H9 (cell line): ENCODE data around the gene SH3PXD2B. TPM values are rescaled to one million over a fixed set of nuclear protein-coding genes. Genes with fewer than 3 reads are reported as not detected.
A peak's percentile ranks its signal among the peaks of the same experiment; 100 is the strongest.

Experiments used
- DNase-seq: peaks from one replicate; pipeline ENCODE4 v3.0.0-alpha.2; 2017
- H2AFZ ChIP-seq: one replicate; pipeline ENCODE4 v1.6.1; 2013; ENCODE audit warnings: mild to moderate bottlenecking, low read length, control low read depth, moderate library complexity
- H2AK5ac ChIP-seq: 2 replicates; pipeline ENCODE4 v1.6.1; 2013; ENCODE audit warnings: low read length, control low read depth, mixed read lengths; ENCODE audit not compliant: insufficient read length
- H2BK120ac ChIP-seq: one replicate; pipeline ENCODE4 v1.6.1; 2013; ENCODE audit warnings: low read depth, mild to moderate bottlenecking, low read length, control low read depth, inconsistent platforms; ENCODE audit not compliant: poor library complexity, severe bottlenecking
- H2BK12ac ChIP-seq: 2 replicates; pipeline ENCODE4 v1.6.1; 2013; ENCODE audit warnings: low read length, control low read depth, mixed read lengths, low read depth; ENCODE audit not compliant: insufficient read length
- H2BK15ac ChIP-seq: 2 replicates; pipeline ENCODE4 v1.6.1; 2013; ENCODE audit warnings: low read depth, low read length, control low read depth
- H2BK20ac ChIP-seq: one replicate; pipeline ENCODE4 v1.6.1; 2013; ENCODE audit warnings: low read depth, mild to moderate bottlenecking, low read length, control low read depth, inconsistent platforms; ENCODE audit not compliant: poor library complexity, severe bottlenecking
- H2BK5ac ChIP-seq: 2 replicates; pipeline ENCODE4 v1.6.1; 2013; ENCODE audit warnings: low read length, control low read depth, mixed read lengths; ENCODE audit not compliant: insufficient read length
- H3K14ac ChIP-seq: 2 replicates; pipeline ENCODE4 v1.6.1; 2013; ENCODE audit warnings: low read length, control low read depth; ENCODE audit not compliant: insufficient read depth
- H3K18ac ChIP-seq: 2 replicates; pipeline ENCODE4 v1.6.1; 2013; ENCODE audit warnings: low read depth, mild to moderate bottlenecking, mixed read lengths, low read length, control low read depth; ENCODE audit not compliant: insufficient read length
- H3K23ac ChIP-seq: 2 replicates; pipeline ENCODE4 v1.6.1; 2013; ENCODE audit warnings: low read length, control low read depth, mixed read lengths, low read depth; ENCODE audit not compliant: insufficient read length
- H3K23me2 ChIP-seq: 2 replicates; pipeline ENCODE4 v1.6.1; 2013; ENCODE audit warnings: low read depth, mild to moderate bottlenecking, mixed read lengths, low read length, control low read depth; ENCODE audit not compliant: insufficient read length, poor library complexity, severe bottlenecking
- H3K27ac ChIP-seq: 2 replicates; pipeline ENCODE4 v1.5.1; 2013; ENCODE audit warnings: low read length, control low read depth, mixed read lengths, low read depth; ENCODE audit not compliant: insufficient read length
- H3K27me3 ChIP-seq: 2 replicates; pipeline ENCODE4 v1.6.1; 2013; ENCODE audit warnings: low read length, control low read depth, inconsistent platforms; ENCODE audit not compliant: insufficient read depth
- H3K4ac ChIP-seq: 2 replicates; pipeline ENCODE4 v1.6.1; 2013; ENCODE audit warnings: low read depth, mild to moderate bottlenecking, control low read depth, inconsistent platforms, low read length, moderate library complexity
- H3K4me1 ChIP-seq: 2 replicates; pipeline ENCODE4 v1.6.1; 2013; ENCODE audit warnings: low read length, control low read depth, inconsistent platforms; ENCODE audit not compliant: insufficient read depth
- H3K4me2 ChIP-seq: 2 replicates; pipeline ENCODE4 v1.6.1; 2013; ENCODE audit warnings: low read length, control low read depth, mixed read lengths; ENCODE audit not compliant: insufficient read length, insufficient read depth
- H3K56ac ChIP-seq: 2 replicates; pipeline ENCODE4 v1.6.1; 2013; ENCODE audit warnings: low read depth, mild to moderate bottlenecking, mixed read lengths, low read length, control low read depth; ENCODE audit not compliant: insufficient read length
- H3K79me1 ChIP-seq: 2 replicates; pipeline ENCODE4 v1.6.1; 2013; ENCODE audit warnings: low read depth, mild to moderate bottlenecking, moderate library complexity, low read length, control low read depth, inconsistent platforms; ENCODE audit not compliant: insufficient read depth, poor library complexity, severe bottlenecking
- H3K79me2 ChIP-seq: 2 replicates; pipeline ENCODE4 v1.6.1; 2013; ENCODE audit warnings: low read length, control low read depth, inconsistent platforms; ENCODE audit not compliant: insufficient read depth
- H3K9ac ChIP-seq: 2 replicates; pipeline ENCODE4 v1.6.1; 2013; ENCODE audit warnings: low read length, control low read depth, mixed read lengths; ENCODE audit not compliant: insufficient read length; ENCODE audit errors: extremely low read depth
- H3K9me3 ChIP-seq: one replicate; pipeline ENCODE4 v1.6.1; 2013; ENCODE audit warnings: low read depth, low read length, inconsistent platforms; ENCODE audit not compliant: control insufficient read depth
- H3T11ph ChIP-seq: one replicate; pipeline ENCODE4 v1.6.1; 2013; ENCODE audit warnings: mild to moderate bottlenecking, low read length, control low read depth, inconsistent platforms
- H4K20me1 ChIP-seq: one replicate; pipeline ENCODE4 v1.6.1; 2013; ENCODE audit not compliant: control insufficient read depth, insufficient read length, insufficient read depth
- H4K5ac ChIP-seq: 2 replicates; pipeline ENCODE4 v1.6.1; 2013; ENCODE audit warnings: low read depth, mild to moderate bottlenecking, mixed read lengths, low read length, control low read depth; ENCODE audit not compliant: insufficient read length
- H4K8ac ChIP-seq: replicated peaks from 2 replicates; pipeline ENCODE4 v1.6.1; 2013; ENCODE audit warnings: low read length, control low read depth, mixed read lengths, low read depth; ENCODE audit not compliant: insufficient read length
- H4K91ac ChIP-seq: 2 replicates; pipeline ENCODE4 v1.6.1; 2013; ENCODE audit warnings: low read depth, mild to moderate bottlenecking, moderate library complexity, mixed read lengths, low read length, control low read depth; ENCODE audit not compliant: insufficient read length
- H3K27ac Mint-ChIP-seq, 3 experiments: 2 replicates in 2 of 3; 3 replicates in 1 of 3; pipeline ENCODE4 v1.8.0; 2020 to 2021; ENCODE audit warnings: mixed read lengths in 3 of 3, mild to moderate bottlenecking in 1 of 3, moderate library complexity in 1 of 3
- H3K27me3 Mint-ChIP-seq: 2 replicates; pipeline ENCODE4 v1.8.0; 2021; ENCODE audit warnings: low read depth, mild to moderate bottlenecking, moderate library complexity, mixed read lengths
- H3K36me3 Mint-ChIP-seq, 3 experiments: 2 replicates in 2 of 3; 3 replicates in 1 of 3; pipeline ENCODE4 v1.8.0; 2020 to 2021; ENCODE audit warnings: low read depth in 3 of 3, mixed read lengths in 3 of 3; ENCODE audit not compliant: insufficient read depth in 1 of 3
- H3K4me1 Mint-ChIP-seq, 2 experiments: 2 replicates each; pipeline ENCODE4 v1.8.0; 2020; ENCODE audit warnings: mixed read lengths in 2 of 2
- H3K4me3 Mint-ChIP-seq, 2 experiments: 2 replicates in 1 of 2; 3 replicates in 1 of 2; pipeline ENCODE4 v1.8.0; 2020 to 2021; ENCODE audit warnings: mild to moderate bottlenecking in 2 of 2, mixed read lengths in 2 of 2, moderate library complexity in 1 of 2
- H3K9me3 Mint-ChIP-seq, 2 experiments: 2 replicates in 1 of 2; 3 replicates in 1 of 2; pipeline ENCODE4 v1.8.0; 2020; ENCODE audit warnings: mild to moderate bottlenecking in 2 of 2, mixed read lengths in 2 of 2, moderate library complexity in 1 of 2
- CTCF ChIP-seq: fragments of 200-600 bp; sonication (generic); conservative IDR thresholded peaks from 3 replicates; pipeline ENCODE4 v1.8.0; 2021; ENCODE audit warnings: antibody characterized with exemption, mild to moderate bottlenecking
- WGBS: extraction: QIAGEN DNeasy Blood & Tissue Kit; methylation state at CpG from one replicate; pipeline ENCODE4 v1.1.7; 2013; ENCODE audit warnings: missing lambda C conversion rate, low lambda C conversion rate, mixed read lengths; ENCODE audit not compliant: insufficient read length; ENCODE audit errors: extremely low coverage; 5-methylcytosine and 5-hydroxymethylcytosine counted together
- total RNA-seq: library from RNA; stranded (reverse); gene quantifications from 2 replicates; pipeline ENCODE4 v1.2.1, GENCODE V29; 2021

Gene SH3PXD2B
- total RNA-seq, 1 experiment from 2014 or later = 49.0 TPM

DNA sequence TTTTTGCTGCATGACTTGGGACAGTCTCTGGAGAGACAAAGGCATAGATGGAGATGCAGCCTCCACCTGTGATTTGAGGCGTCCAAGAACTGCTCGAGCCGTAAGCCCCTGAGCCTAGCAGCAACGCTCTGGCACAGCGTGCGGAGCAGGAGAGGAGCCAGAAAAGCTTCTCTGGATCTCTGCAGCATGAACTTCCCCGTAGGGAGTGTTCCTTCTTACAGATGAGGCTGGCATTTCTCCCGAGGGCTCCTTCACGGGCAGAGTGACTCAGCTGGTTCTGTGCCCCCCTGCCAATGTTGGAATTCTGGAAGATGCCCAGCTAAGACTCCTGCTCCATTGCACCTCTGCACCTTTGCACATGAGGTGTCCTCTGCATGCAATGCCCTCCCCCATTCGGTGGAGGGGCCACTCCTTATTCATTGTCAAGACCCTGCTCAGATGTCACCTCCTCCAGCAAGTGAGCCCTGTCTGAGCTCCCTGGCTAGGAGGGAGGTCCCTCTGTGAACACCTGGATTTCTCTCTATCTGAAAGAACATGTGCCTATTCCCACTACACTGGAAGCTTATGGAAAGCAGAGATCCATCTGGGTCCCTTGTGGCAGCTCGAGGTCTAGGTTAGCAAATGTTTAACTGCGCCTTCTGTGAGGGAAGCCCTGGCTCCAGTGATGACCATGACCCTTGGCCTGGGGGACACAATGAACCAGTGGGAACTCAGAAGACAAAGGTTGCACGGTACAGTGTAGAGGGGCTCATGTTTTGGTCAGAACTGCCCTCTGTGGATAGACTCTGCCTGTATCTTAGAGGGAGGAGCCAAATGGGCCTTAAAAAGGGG lies 39.6 kb downstream of the SH3PXD2B start:
- peaks cover 6 to 35% (median 31%) of the 10 kb centered on the region in 3 experiments; a peak in 6 of 7 replicates for H3K36me3 Mint-ChIP-seq
- TF ChIP-seq CTCF = no peak
- Histone ChIP-seq H4K91ac (no peak overlapping the region), H2BK20ac (no peak overlapping the region), H2BK12ac (no peak overlapping the region), H3K4ac (no peak overlapping the region), H4K8ac (no peak overlapping the region), H3K56ac (no peak overlapping the region), H3K9me3 (no peaks in the 10 kb centered on the region), H2BK15ac (no peak overlapping the region), H3K79me2 (no peaks in the 10 kb centered on the region), H2BK120ac (no peak overlapping the region), H4K5ac (no peak overlapping the region), H3K18ac (no peak overlapping the region), H3K23me2 (no peaks in the 10 kb centered on the region), H3K27ac (no peak overlapping the region), H3K4me2 (no peak overlapping the region), H3K4me1 (no peaks in the 10 kb centered on the region), H2BK5ac (no peak overlapping the region), H2AK5ac (no peak overlapping the region), H2AFZ (no peak overlapping the region), H3K14ac (no peak overlapping the region), H3K79me1 (no peaks in the 10 kb centered on the region), H3K27me3 (no peaks in the 10 kb centered on the region), H3K23ac (no peak overlapping the region), H3T11ph (no peak overlapping the region), H3K9ac (no peak overlapping the region), H4K20me1 (peaks cover 3% of the 10 kb centered on the region)
- DNase-seq = no peak
- no peaks in the 10 kb centered on the region; a peak in 2 of 5 replicates for H3K9me3 Mint-ChIP-seq
- H3K27me3 Mint-ChIP-seq = no peaks in the 10 kb centered on the region
- no CpG with 5 or more reads among the region's 13 CpGs for WGBS
- H3K27ac Mint-ChIP-seq = peak overlapping the region in 2 of 3 experiments; percentile 40 to 47; a peak in 3 of 7 replicates
- H3K4me1 Mint-ChIP-seq = peaks cover 3 to 17% of the 10 kb centered on the region in 2 experiments
- H3K4me3 Mint-ChIP-seq = no peak overlapping the region
